Epithelial cell of prostate (primary cell): ENCODE data around the gene SEPTIN5.

ENCODE experiments used
- DNase-seq: peaks from one replicate; pipeline ENCODE4 v3.0.0-alpha.2; 2011; ENCODE audit warnings: low read depth, low spot score
- H3K27ac ChIP-seq: fragments of 450-650 bp; 2 replicates; pipeline ENCODE4 v1.5.1; 2017; ENCODE audit warnings: mild to moderate bottlenecking

The SEPTIN5 gene

GRCh38 chr22:19730655-19731360 is 16.5 kb downstream of the SEPTIN5 start:
- no peak overlapping the region for H3K27ac ChIP-seq
- no peak for DNase-seq

GRCh38 chr22:19731361-19732135 is 17.2 kb downstream of the SEPTIN5 start:
- no peak for DNase-seq
- no peak overlapping the region for H3K27ac ChIP-seq

- H3K27ac ChIP-seq, result no peak overlapping the region
- no peak for DNase-seq
Observed at GRCh38 chr22:19732403-19733113, 18.3 kb downstream of the SEPTIN5 start.

GRCh38 chr22:19733755-19734154 is 19.5 kb downstream of the SEPTIN5 start:
- DNase-seq, result no peak
- no peak overlapping the region for H3K27ac ChIP-seq

- H3K27ac ChIP-seq, result no peak overlapping the region
- DNase-seq, result no peak
Observed at GRCh38 chr22:19734163-19734562, 19.9 kb downstream of the SEPTIN5 start.

- no peak overlapping the region for H3K27ac ChIP-seq
- no peak for DNase-seq
Observed at GRCh38 chr22:19734837-19735382, 20.6 kb downstream of the SEPTIN5 start.

- no peak overlapping the region for H3K27ac ChIP-seq
- DNase-seq, result no peak
Observed at GRCh38 chr22:19735665-19736510, 21.6 kb downstream of the SEPTIN5 start.

- no peak overlapping the region for H3K27ac ChIP-seq
- DNase-seq, result no peak
Observed at GRCh38 chr22:19737846-19738663, 23.8 kb downstream of the SEPTIN5 start.

- H3K27ac ChIP-seq, result no peak overlapping the region
- DNase-seq, result no peak
Observed at GRCh38 chr22:19738664-19739447, 24.6 kb downstream of the SEPTIN5 start.

GRCh38 chr22:19739448-19739895 is 25.2 kb downstream of the SEPTIN5 start:
- DNase-seq, result no peak
- no peak overlapping the region for H3K27ac ChIP-seq

GRCh38 chr22:19739911-19740449 is 25.7 kb downstream of the SEPTIN5 start:
- H3K27ac ChIP-seq, result no peak overlapping the region
- no peak for DNase-seq

GRCh38 chr22:19740586-19740985 is 26.3 kb downstream of the SEPTIN5 start:
- no peak overlapping the region for H3K27ac ChIP-seq
- no peak for DNase-seq

- H3K27ac ChIP-seq, result no peak overlapping the region
- DNase-seq, result no peak
Observed at GRCh38 chr22:19741053-19741452, 26.8 kb downstream of the SEPTIN5 start.

GRCh38 chr22:19742160-19743066 is 28.1 kb downstream of the SEPTIN5 start:
- no peak overlapping the region for H3K27ac ChIP-seq
- no peak for DNase-seq

- H3K27ac ChIP-seq, result no peak overlapping the region
- DNase-seq, result no peak
Observed at GRCh38 chr22:19743081-19743480, 28.8 kb downstream of the SEPTIN5 start.

GRCh38 chr22:19743651-19744050 is 29.3 kb downstream of the SEPTIN5 start:
- H3K27ac ChIP-seq, result no peak overlapping the region
- no peak for DNase-seq
